Stimulated activated CD4-positive, alpha-beta T cell treated with anti-CD3 and anti-CD28 coated beads, Interleukin-4, amount 100 ng/mL, for 4 hours (primary cell): Measurements from ENCODE around the gene HMCN2.

Source experiments
- DNase-seq, 2 experiments: peaks; one replicate each; pipeline ENCODE4 v3.0.0-alpha.2; 2020

HMCN2 gene

DNA sequence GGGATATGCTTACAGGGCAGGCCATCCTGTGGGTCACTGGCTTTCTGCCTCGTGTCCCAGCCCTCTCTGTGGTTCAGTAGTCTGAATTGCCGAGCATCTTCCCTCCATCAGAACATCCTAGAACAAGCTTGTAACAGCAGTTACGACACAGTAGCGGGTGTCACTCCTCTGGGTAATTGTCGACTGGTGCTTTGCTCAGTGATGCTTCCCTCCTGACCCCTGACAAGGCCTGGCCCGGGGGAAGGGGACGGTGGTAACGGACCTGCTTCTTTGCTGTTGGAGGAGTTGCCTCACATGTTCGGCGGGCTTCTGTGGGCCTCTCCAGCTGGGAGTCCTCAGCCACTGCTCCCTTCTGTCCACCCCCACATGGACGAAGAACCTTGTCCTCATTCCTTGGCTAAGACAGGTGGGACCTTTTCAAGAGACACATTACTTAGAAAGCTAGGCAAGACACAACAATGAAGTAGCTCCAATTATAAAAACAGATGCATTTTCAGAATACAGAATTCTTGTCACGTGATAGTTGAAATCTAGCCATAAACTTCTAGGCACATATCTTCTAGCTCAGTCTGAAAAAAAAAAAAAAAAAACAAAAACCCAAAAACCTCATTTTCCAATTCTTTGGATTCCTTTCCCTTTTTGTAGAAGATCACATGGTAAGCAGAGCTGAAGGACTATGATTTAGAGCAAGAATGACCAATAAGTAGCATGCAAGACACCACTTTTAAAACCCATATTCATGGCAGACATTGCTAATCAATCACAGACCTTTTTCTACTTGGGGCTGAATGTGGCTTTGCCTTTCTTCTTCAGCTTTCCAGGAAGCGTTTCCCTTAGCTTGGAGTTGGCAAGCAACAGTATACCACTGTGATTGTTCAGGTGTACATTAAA, 25.0 kb downstream of the HMCN2 start:
- no peak for DNase-seq

DNA sequence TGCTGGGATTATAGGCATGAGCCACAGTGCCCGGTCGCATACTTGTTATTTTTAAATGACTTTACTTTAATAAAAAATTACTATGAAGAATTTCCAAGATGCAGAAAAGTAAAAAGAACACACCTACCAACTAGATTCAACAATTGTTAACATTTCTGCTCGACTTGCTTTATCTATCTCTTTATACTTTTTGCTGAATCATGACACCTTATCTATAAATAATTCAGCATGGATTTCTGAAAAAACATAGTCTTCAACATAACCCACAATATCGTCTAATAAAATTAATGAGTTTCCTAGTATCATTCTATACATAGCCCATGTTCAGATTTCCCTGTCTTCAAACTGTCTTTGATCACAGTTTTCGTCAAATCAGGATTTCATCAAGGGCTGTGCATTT, 25.9 kb downstream of the HMCN2 start:
- no peak for DNase-seq

DNA sequence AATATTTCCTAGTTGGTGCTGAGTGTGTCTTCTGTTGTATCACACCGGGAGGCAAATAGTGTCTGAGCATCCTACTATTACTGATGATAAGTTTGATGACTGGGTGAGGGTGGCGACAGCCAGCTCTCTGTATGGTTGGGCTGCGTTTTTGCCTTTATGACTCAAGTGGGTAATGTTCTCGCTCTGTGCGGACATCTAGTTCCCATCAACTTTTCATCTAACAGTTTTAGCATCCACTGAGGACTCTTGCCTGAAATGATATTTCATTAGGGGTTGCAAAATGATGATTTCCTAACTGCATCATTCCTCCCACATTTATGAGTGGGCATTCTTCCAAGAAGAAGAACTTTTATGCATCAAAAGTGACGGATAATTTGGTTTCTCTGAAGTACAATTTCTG, 26.5 kb downstream of the HMCN2 start:
- no peak for DNase-seq

DNA sequence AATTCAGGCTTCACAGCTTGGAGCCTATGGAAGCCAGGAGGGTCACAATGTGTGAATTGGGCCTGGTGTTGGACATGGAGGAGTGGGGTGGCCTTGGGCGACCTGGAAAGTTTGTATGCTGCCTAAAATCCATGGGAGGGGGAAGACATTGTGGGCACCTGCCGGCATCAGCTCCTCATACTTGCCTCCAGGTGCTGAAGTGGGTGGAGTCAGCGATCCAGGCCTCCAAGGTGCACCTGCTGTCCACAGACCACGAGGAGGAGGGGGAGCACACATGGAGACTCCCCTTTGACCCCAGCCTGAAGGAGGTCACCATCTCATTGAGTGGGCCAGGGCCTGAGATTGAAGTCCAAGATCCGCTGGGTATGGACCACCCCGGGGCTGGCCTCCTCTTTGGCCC, 29.1 kb downstream of the HMCN2 start:
- no peak for DNase-seq

DNA sequence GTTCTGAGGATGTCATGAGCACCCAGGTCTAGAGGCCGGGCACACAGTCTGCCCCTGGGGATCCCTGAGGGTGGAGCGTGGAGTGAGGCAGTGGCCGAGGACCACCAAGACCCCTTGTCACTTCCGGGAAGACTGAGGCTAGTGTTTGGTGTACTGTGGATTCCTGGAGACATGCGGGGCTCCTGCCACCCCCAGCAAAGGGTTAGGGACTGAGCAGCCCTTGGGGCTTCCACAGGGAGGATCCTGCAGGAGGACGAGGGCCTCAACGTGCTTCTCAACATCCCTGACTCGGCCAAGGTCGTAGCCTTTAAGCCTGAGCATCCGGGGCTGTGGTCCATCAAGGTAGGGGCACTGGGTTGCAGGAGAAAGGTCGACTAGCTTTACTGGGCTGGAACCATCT, 29.9 kb downstream of the HMCN2 start:
- DNase-seq = no peak

DNA sequence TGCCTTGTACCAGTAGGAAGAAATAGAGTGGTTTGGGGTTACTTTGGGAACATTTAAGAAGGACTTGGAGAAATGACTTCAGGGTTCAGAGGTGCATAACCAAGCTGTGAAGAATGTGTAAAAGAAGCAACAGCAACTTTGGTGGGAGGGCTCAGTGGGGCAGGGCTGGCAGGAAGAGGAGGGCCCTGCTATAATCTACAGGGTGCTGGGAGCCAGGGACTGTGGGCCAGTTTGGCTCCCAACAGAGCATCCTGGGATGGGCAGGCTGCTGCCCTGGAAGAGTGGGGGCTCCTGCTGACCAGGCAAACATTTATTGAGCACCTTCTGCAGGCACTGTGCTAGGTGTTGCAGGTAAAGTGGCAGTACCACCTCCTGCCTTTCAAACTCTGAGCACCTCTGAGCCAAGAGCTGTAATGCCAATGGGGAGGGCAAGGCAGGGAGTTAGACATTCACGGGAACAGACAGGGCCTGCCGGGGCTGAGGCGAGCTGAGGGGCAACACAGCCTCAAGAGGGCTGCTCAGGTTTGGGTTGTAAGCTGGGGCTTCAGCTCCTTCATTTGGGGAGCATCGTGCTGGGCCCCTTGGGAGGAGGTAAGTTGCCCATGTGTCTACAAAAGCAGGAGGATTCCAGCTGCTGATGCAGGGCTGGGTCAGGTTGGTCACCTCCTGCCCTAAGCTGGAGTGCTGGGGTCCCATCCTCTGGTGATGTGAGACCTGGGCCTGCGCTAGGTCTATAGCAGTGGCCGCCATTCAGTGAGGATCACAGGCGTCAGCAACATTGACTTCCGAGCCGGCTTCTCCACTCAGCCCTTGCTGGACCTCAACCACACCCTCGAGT, 30.6 kb downstream of the HMCN2 start:
- no peak for DNase-seq

DNA sequence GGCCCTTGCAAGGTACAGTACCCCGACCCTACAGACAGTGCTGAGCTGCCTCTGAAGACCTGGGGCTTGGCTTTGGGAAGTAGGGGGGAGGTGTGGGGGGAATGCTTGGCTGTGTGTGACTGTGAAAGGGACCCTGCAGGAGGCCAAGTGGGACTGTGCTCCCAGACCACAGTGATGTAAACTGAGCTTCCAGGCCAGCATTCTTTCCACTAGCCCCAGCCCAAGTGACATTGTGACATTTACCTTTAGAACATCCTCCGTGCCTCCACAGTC, 31.2 kb downstream of the HMCN2 start:
- no peak for DNase-seq

DNA sequence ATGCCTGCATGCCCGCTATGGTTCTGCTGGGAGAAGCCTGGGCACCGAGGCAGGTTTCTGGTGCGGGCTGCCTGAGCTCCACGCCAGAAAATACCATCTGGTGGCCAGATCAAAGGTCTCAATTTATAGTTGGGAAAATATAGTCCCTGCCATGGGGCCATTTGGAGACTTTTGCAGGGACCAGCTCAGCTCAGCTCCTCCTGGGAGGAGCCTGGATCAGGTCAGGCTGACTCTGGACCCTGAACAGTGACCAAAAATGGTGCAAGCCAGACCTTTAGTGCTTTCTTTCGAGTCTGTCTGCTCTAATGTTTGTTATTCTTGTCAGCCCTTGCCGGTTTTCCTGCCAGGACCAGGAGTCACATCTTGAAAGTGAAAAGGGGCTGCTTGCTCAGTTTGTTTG, 31.8 kb downstream of the HMCN2 start:
- no peak for DNase-seq

DNA sequence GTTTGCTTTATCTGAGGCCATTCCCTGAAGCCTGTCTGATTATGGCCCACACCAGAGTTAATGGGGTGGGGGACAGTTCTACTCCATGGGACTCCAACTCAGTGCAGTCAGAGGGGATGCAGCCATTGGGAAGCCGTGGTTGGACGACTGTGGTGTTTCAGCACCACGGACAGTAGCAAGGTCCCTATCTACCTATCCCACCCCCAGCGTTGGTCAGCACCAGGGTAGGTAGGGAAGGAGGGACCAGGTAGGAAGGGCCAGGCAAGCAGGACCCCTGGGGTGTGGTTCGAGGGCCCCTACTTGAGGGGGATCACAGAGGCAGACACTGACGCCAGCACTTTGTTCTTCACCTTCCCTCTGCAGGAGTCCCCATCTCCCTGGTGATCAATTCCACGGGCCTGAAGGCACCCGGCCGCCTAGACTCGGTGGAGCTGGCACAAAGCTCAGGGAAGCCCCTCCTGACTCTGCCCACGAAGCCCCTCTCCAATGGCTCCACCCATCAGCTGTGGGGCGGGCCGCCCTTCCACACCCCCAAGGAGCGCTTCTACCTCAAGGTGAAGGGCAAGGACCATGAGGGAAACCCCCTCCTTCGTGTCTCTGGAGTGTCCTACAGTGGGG, 33.2 kb downstream of the HMCN2 start:
- no peak for DNase-seq

DNA sequence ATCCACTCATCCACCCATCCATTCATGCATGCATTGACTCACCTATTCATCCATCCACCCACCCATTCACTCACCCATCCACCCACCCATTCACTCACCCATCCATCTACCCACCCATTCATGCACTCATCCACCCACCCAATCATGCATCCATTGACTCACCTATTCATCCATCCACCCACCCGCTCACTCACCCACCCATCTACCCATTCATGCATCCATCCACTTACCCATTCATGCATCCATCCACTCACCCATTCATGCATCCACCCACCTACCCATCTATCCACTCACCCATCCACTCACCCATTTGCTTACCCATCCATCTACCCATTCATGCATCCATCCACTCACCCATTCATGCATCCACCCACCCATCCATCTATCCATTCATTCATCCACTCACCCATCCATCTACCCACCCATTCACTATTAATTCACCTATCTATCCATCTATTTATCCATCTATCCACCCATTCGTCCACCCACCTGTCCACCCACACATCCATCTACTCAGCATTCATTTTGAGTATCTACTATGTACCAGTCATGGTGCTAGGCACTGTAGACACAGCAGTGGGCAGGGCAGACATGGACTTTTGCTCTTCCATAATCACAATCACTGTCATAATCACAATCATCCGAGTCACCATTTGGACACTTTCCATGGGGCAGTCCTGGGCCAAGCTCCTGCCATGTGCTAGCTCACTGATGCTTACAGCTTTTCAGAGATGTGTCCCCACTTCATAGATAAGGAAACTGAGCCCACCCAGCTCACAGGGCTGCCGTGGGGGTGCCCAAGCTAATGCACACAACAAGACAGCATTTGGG, 34.4 kb downstream of the HMCN2 start:
- peak in 1 of 2 experiments; percentile 40 for DNase-seq

DNA sequence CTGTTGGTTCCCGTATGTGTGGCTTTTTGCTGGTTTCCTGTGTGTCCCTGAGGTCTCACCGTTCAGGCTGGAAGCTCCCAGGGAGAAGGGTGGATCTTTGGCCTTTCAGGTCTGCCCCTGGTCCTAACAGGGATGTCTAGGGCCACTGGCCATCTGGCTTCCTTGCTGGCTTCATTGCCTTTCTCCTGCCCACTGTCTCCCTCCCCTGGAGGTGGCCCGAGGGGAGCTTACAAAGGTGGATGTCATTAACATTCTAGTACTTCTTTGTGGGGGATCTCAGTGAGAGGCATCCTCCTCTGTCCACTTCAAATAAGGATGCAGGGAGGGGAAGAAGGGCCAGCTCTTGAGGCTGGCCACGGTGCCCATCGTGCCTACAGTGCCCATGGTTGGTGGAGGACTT, 35.2 kb downstream of the HMCN2 start:
- DNase-seq = no peak

DNA sequence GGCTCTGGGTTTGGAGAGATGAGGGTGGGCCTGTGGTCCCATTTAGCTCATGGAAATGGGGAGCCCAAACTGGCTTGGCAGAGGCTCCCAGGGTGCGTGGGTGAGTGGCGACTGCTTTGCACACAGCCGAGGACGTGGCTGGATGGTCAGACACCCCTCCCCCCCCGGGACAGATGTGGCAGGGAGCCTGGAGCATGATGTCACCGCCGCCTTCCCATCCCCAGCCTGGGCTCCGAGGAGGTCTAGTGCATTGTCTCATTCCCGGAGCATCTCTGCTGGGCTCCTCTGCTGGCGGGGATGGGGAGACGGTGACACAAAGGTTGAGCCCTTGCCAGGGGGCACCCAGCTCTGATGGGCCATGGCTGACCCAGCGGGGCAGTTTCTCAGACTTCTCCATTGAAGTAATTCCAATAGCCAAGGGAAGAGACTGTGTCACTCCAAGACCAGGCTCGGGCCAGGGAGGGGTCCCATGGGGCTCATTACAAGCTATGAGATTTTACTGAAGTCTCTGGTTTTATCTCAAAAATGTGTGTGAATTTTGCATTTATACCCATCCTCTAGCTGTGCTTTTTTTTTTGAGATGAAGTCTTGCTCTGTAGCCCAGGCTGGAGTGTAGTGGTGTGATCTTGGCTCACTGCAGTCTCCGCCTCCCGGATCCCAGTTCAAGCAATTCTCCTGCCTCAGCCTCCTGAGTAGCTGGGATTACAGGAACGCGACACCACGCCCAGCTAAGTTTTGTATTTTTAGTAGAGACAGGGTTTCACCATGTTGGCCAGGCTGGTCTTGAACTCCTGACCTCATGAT, 36.1 kb downstream of the HMCN2 start:
- DNase-seq = no peak

DNA sequence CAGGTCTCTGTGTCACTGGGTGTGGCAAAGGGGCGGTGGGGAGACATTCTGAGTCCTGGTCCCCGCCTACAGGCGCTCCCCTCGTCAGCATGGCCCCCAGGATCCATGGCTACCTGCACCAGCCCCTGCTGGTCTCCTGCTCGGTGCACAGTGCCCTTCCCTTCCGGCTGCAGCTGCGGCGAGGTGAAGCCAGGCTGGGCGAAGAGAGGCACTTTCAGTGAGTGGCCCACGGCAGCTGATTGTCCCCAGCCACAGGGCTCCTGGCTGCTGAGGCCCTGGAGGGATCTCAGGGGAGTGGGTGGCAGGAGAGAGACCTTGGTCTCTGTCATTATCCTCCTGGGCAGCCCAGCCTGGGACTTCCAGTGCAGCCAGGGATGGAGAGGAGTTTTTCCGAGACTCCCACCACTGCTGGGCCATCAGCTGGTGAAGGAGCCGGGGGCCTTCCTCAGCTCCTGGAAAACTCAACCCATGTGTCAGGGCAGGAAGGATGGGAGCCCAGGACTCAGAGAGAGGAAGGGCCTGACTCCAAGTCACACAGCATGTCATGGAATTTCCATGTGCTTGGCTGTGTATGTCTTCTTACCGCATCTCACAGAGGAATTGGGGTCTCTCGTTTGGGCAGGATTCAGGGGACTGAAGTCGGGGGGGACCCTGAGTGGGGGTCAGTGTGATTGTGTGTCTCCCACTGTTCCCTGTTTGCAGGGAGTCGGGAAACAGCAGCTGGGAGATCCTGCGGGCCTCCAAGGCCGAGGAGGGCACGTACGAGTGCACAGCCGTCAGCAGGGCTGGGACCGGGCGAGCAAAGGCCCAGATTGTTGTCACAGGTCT, 37.4 kb downstream of the HMCN2 start:
- DNase-seq = no peak

DNA sequence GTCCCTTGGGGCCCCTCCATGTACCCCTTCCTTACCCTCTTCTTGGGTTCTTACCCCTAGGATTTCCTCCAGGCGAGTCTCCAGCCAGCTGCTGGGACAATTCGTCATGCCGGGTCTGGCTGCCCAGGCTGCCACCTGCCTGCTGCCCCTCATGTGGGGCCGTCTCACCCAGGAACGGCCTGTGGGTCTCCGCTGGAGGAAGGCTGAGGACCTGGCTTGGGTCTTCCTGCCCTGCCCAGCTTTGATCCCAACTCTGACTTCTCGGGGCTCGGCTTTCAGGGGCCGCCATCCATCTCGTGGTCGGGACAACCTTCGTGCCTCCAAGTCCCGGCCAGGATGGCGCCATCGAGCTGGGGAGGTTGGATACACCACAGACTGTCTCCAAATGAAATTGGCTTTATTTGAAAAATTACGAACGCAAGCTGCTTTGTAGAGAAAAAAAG, 38.1 kb downstream of the HMCN2 start:
- no peak for DNase-seq

DNA sequence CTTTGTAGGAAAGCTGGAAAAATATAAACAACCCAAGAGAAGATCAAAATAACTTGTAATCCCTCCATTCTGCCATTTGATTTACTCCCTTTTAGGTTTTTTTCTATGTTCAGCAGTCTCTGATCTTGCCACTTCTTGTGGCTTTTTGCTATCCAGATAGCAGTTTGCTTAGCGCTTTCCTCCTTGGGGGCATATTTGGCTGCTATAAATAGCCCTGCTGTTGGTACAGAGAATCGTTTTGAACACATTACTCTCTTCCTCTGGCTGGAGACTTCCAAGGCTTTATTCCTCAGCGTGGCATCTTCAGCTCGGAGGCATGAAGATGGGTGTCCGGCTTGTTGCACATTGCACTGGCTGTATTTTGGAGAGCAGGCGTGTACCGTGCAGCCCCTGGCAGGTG, 38.6 kb downstream of the HMCN2 start:
- no peak for DNase-seq

DNA sequence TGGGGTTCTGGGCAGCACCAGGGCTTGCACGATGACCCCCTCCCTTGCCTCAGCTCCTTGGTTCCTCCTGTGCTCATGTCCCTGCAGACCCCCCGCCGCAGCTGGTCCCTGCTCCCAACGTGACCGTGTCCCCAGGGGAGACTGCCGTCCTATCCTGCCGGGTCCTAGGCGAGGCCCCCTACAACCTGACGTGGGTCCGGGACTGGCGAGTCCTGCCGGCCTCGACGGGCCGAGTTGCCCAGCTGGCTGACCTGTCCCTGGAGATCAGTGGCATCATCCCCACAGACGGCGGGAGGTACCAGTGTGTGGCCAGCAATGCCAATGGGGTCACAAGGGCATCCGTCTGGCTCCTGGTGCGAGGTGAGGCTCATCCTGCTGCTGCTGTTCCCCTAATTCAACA, 39.1 kb downstream of the HMCN2 start:
- DNase-seq = no peak

DNA sequence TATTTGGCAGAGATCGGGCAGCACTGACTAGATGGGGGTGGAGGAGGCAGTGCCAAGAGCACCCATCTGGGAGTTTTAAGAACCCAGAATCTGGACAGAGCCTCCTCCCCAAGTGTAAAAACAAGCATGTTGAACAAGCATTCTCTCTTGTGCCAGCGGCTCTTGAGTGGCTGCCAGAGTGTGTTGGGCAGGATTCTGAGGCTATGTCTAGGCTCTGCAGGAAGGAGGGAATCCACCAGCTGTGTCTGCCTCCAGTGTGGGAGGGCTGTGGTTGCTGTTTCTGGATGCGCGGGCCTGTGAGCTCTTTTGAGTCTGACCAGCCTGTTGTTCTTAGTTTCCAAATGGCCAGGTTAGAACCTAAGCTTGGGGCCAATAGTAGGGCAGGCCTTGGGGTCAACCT, 39.8 kb downstream of the HMCN2 start:
- DNase-seq = no peak

DNA sequence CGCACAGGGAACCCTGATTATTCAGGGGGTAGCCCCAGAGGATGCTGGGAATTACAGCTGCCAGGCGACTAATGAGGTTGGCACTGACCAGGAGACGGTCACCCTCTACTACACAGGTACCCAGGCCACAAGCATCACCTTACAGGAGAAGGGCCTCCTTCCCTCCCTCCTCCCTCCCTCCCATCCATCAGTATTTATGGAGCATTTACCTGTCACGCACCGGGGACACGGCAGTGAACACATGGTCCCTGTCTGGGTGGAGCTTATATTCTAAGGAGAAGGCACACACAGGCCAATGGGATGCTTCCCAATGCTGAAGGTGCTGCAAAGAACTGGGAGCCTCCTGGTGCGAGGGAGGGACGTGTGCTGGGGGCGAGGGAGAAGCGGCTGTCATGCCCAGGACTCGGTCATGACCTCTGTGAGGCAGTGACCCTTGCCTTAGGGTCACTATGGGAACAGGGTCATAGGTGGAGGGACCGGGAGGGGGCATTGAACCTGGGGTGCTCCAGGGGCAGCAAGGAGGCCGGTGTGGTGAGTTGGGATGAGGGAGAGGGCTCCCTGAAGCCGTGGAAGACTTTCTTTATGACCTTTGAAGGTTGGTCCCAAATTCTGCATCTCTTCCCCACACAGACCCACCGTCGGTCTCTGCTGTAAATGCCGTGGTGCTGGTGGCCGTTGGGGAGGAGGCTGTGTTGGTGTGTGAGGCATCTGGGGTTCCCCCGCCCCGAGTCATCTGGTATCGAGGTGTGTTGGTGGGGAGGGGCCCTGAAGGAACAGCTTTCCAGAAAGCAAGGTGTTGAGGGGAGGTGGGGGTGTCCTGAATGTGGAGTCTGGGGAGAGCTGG, 41.5 kb downstream of the HMCN2 start:
- no peak for DNase-seq

DNA sequence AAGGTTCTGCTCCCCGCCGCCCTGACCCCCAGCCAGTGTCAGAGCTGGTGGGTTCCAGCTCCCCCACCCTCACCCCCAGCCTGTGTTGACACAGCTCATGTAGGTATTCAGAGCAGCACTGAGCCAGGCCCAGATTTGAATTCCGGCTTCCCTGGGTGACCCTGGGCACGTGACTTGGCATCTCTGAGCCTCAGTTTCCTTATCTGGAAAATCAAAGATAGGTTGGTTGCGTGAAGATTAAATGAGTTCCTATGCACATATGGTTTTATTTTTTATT, 42.0 kb downstream of the HMCN2 start:
- no peak for DNase-seq

DNA sequence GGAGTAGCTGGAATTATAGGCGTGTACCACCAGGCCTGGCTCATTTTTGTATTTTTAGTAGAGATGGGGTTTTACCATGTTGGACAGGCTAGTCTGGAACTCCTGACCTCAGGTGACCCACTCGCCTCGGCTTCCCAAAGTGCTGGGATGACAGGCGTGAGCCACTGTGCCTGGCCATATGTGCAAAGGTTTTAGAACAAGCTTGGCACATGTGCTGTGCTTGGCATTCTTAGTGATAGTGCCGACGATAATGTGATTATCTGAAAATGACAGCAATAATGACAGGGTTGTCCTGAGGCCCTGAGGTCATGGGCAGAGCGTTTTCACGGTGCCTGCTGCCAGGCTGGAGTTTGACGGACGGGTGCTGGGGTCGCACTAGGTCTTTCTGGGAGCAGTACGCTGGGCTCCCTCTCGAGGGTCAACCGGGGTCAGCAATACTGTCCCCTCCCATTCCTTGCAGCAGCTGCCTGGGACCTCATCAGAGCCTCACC, 42.6 kb downstream of the HMCN2 start:
- DNase-seq = no peak
